HG03064 (cell line): ENCODE results near the gene CNTNAP5.

Experiments used
- ATAC-seq: cut with Tn5 transposase; IDR thresholded peaks from one replicate; pipeline ENCODE4 v1.9.1; 2021; ENCODE audit warnings: low read depth; ENCODE audit not compliant: unreplicated experiment

The CNTNAP5 gene

GRCh38 chr2:124867247-124867646, 842.2 kb downstream of the CNTNAP5 start:
- no peak for ATAC-seq

- ATAC-seq, result no peak
These were observed 849.1 kb downstream of the CNTNAP5 start for GRCh38 chr2:124874219-124874618.

DNA sequence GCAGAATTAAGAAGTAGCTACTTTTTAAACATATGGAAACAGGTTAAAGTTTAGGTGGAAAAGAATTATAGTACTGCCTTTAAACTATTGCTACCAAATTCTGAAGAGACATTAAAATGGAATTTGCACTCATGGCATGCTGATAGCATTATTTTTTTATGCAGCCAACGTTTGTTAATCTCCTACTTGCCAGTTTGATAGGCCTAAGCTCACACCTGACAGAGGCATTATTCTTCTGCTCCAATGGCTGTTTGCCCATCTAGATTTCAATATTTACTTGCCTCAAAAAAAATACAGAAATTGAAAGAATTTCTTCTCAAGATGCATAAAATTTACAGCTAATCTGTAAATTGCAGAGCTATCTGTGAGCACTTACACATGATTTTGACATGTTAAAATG, 849.6 kb downstream of the CNTNAP5 start:
- ATAC-seq, result no peak

DNA sequence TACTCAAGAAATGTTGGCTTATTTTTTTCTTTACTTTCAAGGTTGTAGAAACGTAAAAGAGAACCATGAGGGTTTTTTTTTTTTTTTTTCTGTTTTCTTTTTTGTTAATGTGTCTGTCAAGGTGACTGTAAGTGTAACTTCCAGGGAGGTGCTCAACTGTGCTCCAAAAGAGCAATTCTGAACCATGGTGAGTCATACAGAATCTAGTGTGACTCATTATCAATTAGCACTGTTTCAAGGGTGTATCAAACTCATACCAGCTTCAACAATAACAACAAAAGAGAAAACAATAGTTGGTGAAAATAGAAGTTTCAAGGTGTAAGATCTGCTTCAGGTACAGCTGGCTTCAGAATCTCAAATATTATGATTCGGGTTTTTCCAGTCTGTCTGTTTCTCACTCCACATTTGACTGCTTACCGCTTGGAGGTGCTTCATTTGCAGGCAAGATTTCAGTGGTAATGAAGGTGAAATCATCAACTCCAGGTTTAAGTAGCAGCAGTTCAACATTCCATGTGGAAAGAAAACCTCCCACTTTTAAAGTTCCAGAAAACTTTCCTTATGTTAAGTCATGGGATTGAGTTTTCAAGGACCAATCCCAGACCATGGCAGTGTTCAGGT, 850.6 kb downstream of the CNTNAP5 start:
- no peak for ATAC-seq

GRCh38 chr2:124877141-124877577, 852.1 kb downstream of the CNTNAP5 start:
- no peak for ATAC-seq

- no peak for ATAC-seq
These were observed 854.6 kb downstream of the CNTNAP5 start for GRCh38 chr2:124879640-124880039.

GRCh38 chr2:124880995-124881394, 855.9 kb downstream of the CNTNAP5 start:
- no peak for ATAC-seq

DNA sequence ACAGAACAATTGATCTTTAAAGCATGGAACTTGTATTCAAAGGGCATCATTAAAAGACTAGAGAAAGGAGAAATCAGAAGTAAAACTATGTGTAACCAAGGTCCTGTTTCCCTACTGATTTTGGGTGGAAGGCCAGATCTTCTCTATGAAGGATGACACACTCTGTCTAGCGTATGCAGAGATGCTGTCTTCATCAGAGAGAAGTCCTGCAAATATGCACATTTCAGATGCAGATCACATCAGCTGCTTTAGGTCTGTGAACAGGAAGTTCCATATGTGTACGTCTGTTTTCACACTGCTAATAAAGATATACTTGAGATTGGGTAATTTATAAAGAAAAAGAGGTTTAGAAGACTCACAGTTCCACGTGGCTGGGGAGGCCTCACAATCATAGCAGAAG, 857.3 kb downstream of the CNTNAP5 start:
- no peak for ATAC-seq

DNA sequence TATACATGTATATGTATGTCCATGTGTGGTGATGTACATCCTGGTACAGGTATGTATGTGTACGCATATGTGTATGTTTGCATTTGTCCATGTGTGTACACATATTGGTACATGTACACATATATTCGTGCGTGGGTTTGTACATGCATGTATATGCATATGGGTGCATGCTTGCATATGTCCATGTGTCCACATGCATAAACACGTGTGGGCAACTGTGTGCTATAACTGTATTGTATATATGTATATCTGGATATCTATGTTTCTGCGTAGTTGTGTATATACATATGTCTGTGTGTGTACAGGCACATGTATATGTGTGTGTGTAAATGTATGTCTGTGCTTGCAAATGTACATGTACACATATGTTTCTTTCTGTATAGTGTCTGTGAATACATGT, 858.5 kb downstream of the CNTNAP5 start:
- no peak for ATAC-seq

- no peak for ATAC-seq
These were observed 859.2 kb downstream of the CNTNAP5 start for GRCh38 chr2:124884315-124884714.

- ATAC-seq, result no peak
These were observed 861.1 kb downstream of the CNTNAP5 start for GRCh38 chr2:124886216-124886615.

DNA sequence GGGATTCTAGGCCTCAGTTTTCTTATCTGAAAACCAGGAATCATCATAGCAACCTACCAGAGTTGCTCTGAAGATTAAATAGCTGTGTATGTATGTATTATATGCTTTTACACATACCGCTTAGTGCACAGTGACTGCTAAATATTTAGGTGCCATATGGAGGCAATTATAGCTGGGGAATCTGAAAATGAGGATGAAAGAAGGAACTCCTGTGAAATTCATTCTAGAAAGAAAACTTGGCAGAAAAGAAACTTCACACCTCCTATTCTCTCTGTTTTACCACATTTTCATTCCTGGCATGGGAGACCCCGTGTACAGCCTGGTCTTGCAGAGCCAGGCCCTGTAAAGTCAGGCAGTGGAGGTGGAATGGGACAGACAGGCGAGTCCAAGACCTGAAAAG, 862.4 kb downstream of the CNTNAP5 start:
- no peak for ATAC-seq

DNA sequence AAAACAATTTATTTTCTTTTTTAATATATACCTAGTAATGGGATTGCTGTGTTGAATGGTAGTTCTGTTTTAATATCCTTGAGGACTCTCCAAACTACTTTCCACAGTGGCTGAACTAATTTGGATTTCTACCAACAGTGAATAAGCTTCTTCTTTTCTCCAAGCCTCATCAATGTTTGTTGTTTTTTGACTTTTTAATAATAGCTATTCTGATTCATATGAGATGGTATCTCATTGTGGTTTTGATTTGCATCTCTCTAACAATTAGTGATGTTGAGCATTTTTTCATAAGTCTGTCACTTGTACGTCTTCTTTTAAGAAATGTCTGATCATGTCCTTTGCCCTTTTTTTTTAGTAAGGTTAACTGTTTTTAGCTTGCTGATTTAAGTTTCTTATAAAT, 863.3 kb downstream of the CNTNAP5 start:
- no peak for ATAC-seq

GRCh38 chr2:124894199-124894598, 869.1 kb downstream of the CNTNAP5 start:
- ATAC-seq, result no peak

- ATAC-seq, result no peak
These were observed 873.7 kb downstream of the CNTNAP5 start for GRCh38 chr2:124898827-124899226.

- no peak for ATAC-seq
These were observed 883.3 kb downstream of the CNTNAP5 start for GRCh38 chr2:124908411-124908810.

- ATAC-seq, result no peak
These were observed 886.5 kb downstream of the CNTNAP5 start for GRCh38 chr2:124911560-124911959.

GRCh38 chr2:124913868-124914267, 888.8 kb downstream of the CNTNAP5 start:
- no peak for ATAC-seq

DNA sequence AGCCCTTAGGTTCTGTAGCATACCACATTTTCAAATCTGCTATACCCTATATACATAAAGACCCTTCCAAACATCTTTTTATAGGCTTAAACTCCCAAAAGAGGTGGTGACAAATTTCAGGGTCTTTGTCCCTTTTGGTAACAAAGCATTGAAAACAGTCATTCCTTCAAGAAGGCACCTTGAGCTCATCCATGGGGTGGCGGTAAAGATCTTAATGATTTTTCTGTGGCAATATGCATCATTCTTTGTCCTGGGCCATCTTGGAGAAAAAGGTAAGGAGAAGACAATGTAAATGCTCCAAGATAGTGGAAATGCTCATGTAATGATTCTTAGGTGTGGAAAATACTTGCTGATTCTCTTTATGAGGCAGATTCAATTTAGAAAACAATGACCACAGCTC, 890.5 kb downstream of the CNTNAP5 start:
- no peak for ATAC-seq

- no peak for ATAC-seq
These were observed 894.2 kb downstream of the CNTNAP5 start for GRCh38 chr2:124919296-124919695.

- ATAC-seq, result no peak
These were observed 895.4 kb downstream of the CNTNAP5 start for GRCh38 chr2:124920448-124920847.

DNA sequence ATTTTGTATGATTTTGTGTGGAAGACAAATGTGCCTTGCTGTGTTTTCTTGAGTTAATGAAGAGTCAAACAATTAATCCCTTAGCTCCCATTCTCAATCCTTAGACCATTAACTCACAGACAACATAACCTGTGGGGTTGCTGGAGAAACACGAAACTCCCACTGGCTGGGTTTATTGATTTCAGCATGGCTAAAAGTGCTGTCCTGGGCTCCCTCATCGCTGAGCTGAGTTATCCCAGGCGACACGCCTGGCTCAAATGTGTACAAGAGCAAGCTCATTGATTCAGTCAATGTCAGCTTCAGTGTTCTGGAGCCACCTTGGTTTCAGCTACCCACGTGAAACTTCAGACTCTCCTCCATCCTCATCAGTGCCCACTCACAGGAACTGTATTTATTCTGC, 896.1 kb downstream of the CNTNAP5 start:
- ATAC-seq, result no peak

GRCh38 chr2:124923097-124923496, 898.0 kb downstream of the CNTNAP5 start:
- ATAC-seq, result no peak
